Lung (tissue), 10 donors: ENCODE data around the gene TBP. TPM values are rescaled to one million over a fixed set of nuclear protein-coding genes. Genes with fewer than 3 reads are reported as not detected.
"Not testable (repeated sequence)": the region's sequence is repeated elsewhere in the genome, so short reads cannot be mapped to it uniquely, and the experiment has no call there.

Experiments
- ATAC-seq: fragments of 200-7000 bp; cut with Tn5 transposase; one replicate; pipeline ENCODE4 v1.9.1; 2020; ENCODE audit warnings: moderate number of reproducible peaks; ENCODE audit not compliant: insufficient read depth, low FRiP score
- DNase-seq, 3 donors: peaks; one replicate each; pipeline ENCODE4 v3.0.0-alpha.2; 2013 to 2017
- H3K27ac ChIP-seq, 2 donors: one replicate each; pipeline ENCODE4 v1.5.1; 2013; ENCODE audit warnings: mild to moderate bottlenecking in 2 of 2, moderate library complexity in 2 of 2, control low read depth in 1 of 2, inconsistent platforms in 1 of 2, low read depth in 1 of 2, low read length in 1 of 2
- H3K27me3 ChIP-seq, 3 donors: one replicate each; pipeline ENCODE4 v1.5.1; 2013; ENCODE audit warnings: low read length in 2 of 3; ENCODE audit not compliant: control insufficient read depth in 3 of 3, insufficient read depth in 3 of 3
- H3K36me3 ChIP-seq, 4 donors: one replicate each; pipeline ENCODE4 v1.5.1; 2013; ENCODE audit warnings: low read length in 4 of 4, mild to moderate bottlenecking in 1 of 4, moderate library complexity in 1 of 4; ENCODE audit not compliant: control insufficient read depth in 4 of 4, insufficient read depth in 4 of 4
- H3K4me1 ChIP-seq, 5 donors: one replicate each; pipeline ENCODE4 v1.5.1; 2013; ENCODE audit warnings: low read length in 5 of 5, mild to moderate bottlenecking in 2 of 5, moderate library complexity in 1 of 5; ENCODE audit not compliant: control insufficient read depth in 5 of 5, insufficient read depth in 5 of 5
- H3K4me3 ChIP-seq: one replicate; pipeline ENCODE4 v1.5.1; 2013; ENCODE audit warnings: mild to moderate bottlenecking, control low read depth, moderate library complexity
- H3K9ac ChIP-seq, 2 donors: one replicate each; pipeline ENCODE4 v1.5.1; 2013; ENCODE audit warnings: low read length in 2 of 2, control low read depth in 1 of 2; ENCODE audit not compliant: insufficient read depth in 1 of 2
- H3K9me3 ChIP-seq, 4 donors: one replicate each; pipeline ENCODE4 v1.5.1; 2013; ENCODE audit warnings: low read length in 3 of 4, mild to moderate bottlenecking in 1 of 4, moderate library complexity in 1 of 4; ENCODE audit not compliant: control insufficient read depth in 4 of 4, insufficient read depth in 3 of 4
- WGBS, 2 donors: extraction: QIAGEN DNeasy Blood & Tissue Kit; methylation state at CpG; one replicate each; pipeline ENCODE4 v1.1.7; 2013; 5-methylcytosine and 5-hydroxymethylcytosine counted together
- polyA plus RNA-seq, 2 donors: library from polyadenylated mRNA; stranded (reverse); fragments of 200-250 nt; gene quantifications; one replicate each; pipeline ENCODE4 v1.2.1, GENCODE V29; 2013
- total RNA-seq, 2 donors: library from RNA; depleted of rRNA in 1 of 2; stranded (reverse); fragments of >200 nt in 1 of 2; gene quantifications; one replicate each; pipeline ENCODE4 v1.2.1, GENCODE V29; 2014 to 2021
- donor health status: Bipolar disorder and iron deficiency.
- donor health status: healthy.
- donor health status: DM: yes; HTN: yes; CAD: no.

The TBP gene
- total and polyA plus RNA-seq, 4 donors, result 9.2 to 13.7 (median 11.3) TPM

- H3K4me3 ChIP-seq, H3K36me3 ChIP-seq, H3K27me3 ChIP-seq, H3K9me3 ChIP-seq, H3K27ac ChIP-seq, H3K4me1 ChIP-seq, DNase-seq, H3K9ac ChIP-seq: not testable (repeated sequence)
- 1 to 5% methylated on average over 9 to 16 of the region's 55 CpGs for WGBS, 2 donors
- peak; percentile 41 for ATAC-seq
Measured at GRCh38 chr6:170612256-170612804, 58.2 kb downstream of the TBP start.

GRCh38 chr6:170616020-170616554 is 61.9 kb downstream of the TBP start:
- not testable (repeated sequence) for H3K9me3 ChIP-seq, DNase-seq, H3K36me3 ChIP-seq, ATAC-seq, H3K4me1 ChIP-seq, H3K4me3 ChIP-seq, H3K27ac ChIP-seq, H3K9ac ChIP-seq, H3K27me3 ChIP-seq
- no CpG with 5 or more reads among the region's 1 CpG for WGBS, 2 donors

Other genes starting within 250 kb of the TBP start
- 10 to 100 TPM; 29.5 to 35.6 TPM for gene FAM120B, start 247.6 kb upstream of the TBP start, total RNA-seq
- 10 to 100 TPM in 1 of 2 donors, 1 to 10 TPM in 1; 8.5 to 11.8 TPM for gene FAM120B, start 247.6 kb upstream of the TBP start, polyA plus RNA-seq
- gene PSMB1, start 1.1 kb upstream of the TBP start, total RNA-seq, result 100 to 1,000 TPM; 118 to 165 TPM
- 100 to 1,000 TPM; 291 to 365 TPM for gene PSMB1, start 1.1 kb upstream of the TBP start, polyA plus RNA-seq
- gene PDCD2, start 30.3 kb downstream of the TBP start, total RNA-seq, result 10 to 100 TPM; 30.6 to 44.7 TPM
- gene PDCD2, start 30.3 kb downstream of the TBP start, polyA plus RNA-seq, result 10 to 100 TPM; 43.9 to 57.4 TPM